GM11168 (cell line): ENCODE results near the gene LSAMP.

Source experiments
- in situ Hi-C: fragments of 300-500 bp; cut with MboI; formaldehyde crosslinking; loops from one replicate; pipeline ENCODE4 v1.12.0; 2022; ENCODE audit warnings: low sequenced_read_pairs; ENCODE audit not compliant: unreplicated experiment

LSAMP gene

GRCh38 chr3:116139641-116140040, 305.6 kb downstream of the LSAMP start:
- in situ Hi-C loops: loop anchor here (25.0 kb wide), 1 partner anchor 623 kb away; no protein-coding TSS in a partner anchor

GRCh38 chr3:116135457-116136085, 309.7 kb downstream of the LSAMP start:
- in situ Hi-C loops: loop anchor here (25.0 kb wide), 1 partner anchor 627 kb away; no protein-coding TSS in a partner anchor

- in situ Hi-C loops: loop anchor here (25.0 kb wide), 1 partner anchor 633 kb away; no protein-coding TSS in a partner anchor
Measured at GRCh38 chr3:116129187-116129946, 315.9 kb downstream of the LSAMP start.

DNA sequence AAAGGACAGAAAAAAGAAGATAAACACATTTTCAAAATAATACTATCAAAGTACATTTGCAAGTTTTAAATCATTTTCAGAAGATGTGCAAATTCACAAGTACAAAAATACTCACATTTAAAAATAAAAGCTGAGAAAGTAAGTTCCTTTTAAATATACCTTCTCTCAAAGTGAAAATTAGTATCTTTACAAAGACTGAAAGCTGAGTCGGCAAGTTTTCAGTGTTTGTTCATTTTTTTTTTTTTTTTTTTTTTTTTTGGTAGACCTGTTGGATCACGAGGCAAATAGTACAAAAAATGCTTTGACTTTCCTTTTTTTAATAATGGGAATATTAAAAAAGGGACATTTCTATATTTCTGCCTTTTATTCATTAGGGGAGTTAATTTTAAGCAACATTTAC, 317.8 kb downstream of the LSAMP start:
- in situ Hi-C loops: loop anchor here (25.0 kb wide), 1 partner anchor 635 kb away; no protein-coding TSS in a partner anchor

GRCh38 chr3:116124166-116124565, 321.1 kb downstream of the LSAMP start:
- in situ Hi-C loops: no loop called here

DNA sequence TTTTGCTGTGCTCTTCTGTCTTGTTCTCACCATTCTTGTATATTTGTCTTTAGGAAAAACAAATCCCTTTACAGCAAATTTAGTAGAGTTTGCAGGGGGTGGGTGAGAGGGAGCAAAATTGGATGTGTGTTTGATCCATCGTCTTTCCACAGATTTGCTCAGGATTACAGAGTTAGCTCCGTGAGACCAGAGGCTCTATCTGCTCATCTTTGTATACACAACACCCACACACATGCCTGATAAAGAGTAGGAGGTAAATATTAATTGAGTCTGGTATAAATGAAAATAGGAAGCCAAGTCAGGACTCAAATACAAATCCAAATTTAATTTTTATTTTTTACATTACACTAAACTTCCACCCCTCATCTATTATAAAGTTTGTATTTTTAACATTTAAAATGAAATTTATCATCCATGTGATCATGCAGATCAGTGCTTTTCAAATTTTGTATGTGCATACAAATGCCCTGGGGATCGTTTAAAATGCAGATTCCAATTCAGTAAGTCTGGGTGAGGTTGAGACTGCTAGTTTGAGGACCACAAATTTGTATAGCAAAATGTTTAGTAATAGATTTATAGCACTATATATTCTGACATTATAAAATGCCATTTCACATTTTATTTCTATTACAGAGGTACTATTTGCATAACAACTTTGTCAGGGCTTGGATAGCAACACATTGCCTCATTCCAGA, 326.7 kb downstream of the LSAMP start:
- in situ Hi-C loops: no loop called here

DNA sequence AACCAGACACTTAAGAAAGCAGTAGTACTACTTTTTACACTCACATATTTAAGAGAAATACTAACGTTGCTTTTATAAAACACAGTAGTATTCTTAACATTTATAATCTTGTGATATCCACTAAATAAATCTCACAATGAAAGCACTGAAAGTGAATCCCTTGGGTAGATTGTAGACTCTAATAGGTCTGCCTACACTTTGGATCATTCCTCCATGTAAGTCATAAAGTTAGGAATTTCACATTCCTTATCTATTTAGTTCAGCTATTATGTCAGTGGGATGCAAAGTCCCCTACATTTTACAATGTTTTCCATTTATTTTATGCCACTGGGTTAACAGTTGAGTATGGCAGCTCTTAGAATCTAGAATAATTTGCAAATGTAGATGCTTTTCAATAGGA, 330.7 kb downstream of the LSAMP start:
- in situ Hi-C loops: no loop called here

GRCh38 chr3:116112696-116113095, 332.6 kb downstream of the LSAMP start:
- in situ Hi-C loops: no loop called here

GRCh38 chr3:116111765-116112164, 333.5 kb downstream of the LSAMP start:
- in situ Hi-C loops: no loop called here

- in situ Hi-C loops: no loop called here
Measured at GRCh38 chr3:116103868-116104530, 341.3 kb downstream of the LSAMP start.

- in situ Hi-C loops: no loop called here
Measured at GRCh38 chr3:116102037-116102436, 343.2 kb downstream of the LSAMP start.

- in situ Hi-C loops: no loop called here
Measured at GRCh38 chr3:116097226-116097625, 348.1 kb downstream of the LSAMP start.

GRCh38 chr3:116096631-116097030, 348.7 kb downstream of the LSAMP start:
- in situ Hi-C loops: no loop called here

GRCh38 chr3:116093374-116093773, 351.9 kb downstream of the LSAMP start:
- in situ Hi-C loops: no loop called here

DNA sequence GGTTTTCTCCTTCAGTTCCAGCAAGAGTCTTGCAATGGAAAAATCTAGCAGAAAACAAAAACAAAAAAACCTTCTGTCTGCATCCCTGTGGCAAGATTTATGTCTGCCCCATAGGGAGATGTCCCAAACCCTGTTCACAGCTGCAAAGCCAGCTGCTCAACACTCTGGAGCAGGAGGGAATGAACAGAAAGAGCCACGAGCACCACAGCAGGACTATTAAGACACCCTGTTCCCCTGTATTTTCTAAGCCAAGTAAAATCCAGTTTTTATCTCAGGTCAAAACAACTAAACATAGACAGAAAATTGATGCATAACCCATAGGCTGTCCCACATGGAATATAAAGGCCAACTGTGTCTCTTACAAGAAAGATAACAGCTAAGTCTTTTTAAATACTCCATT, 357.9 kb downstream of the LSAMP start:
- in situ Hi-C loops: no loop called here

GRCh38 chr3:116084999-116085791, 360.1 kb downstream of the LSAMP start:
- in situ Hi-C loops: no loop called here

DNA sequence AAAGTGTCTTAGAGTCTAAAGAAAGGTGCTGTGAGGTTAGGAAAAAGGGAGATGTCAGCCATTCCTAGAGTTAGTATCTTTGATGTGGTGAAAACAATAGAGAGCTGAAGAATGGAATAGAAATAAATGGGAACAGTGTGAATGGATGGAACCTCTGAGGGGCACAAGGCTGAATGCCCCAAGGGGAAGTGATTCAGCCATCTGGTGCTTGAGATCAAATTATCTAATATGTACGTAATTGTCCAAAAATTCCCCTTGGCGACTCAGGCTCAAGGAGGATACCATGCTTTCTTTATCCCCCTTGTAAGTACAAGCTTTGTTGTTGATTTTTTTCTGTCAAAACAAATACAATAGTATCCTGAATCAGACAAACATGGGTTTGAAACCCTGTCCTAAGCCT, 361.6 kb downstream of the LSAMP start:
- in situ Hi-C loops: no loop called here

- in situ Hi-C loops: no loop called here
Measured at GRCh38 chr3:116078561-116078960, 366.7 kb downstream of the LSAMP start.

- in situ Hi-C loops: no loop called here
Measured at GRCh38 chr3:116077557-116077956, 367.7 kb downstream of the LSAMP start.

- in situ Hi-C loops: no loop called here
Measured at GRCh38 chr3:116077059-116077458, 368.2 kb downstream of the LSAMP start.
